Endothelial cell of umbilical vein (primary cell): Measurements from ENCODE around the gene CCDC12. TPM values are rescaled to one million over a fixed set of nuclear protein-coding genes. Genes with fewer than 3 reads are reported as not detected.

Source experiments
- BruUV-seq: library from RNA; stranded (reverse); fragments of 400-500 nt; replicated peaks from 2 replicates; lab custom pipeline; 2021; lab: Mats Ljungman, UMichigan
- CTCF ChIA-PET: fragments of 300-600, 350-600 bp; sonication (Branson Sonifier 250); formaldehyde crosslinking; loops from one replicate; lab custom pipeline; 2021; ENCODE audit warnings: antibody characterized with exemption, inconsistent platforms; lab: Charles Lee
- POLR2A ChIA-PET: fragments of 300-600, 350-600 bp; sonication (Branson Sonifier 250); formaldehyde crosslinking; loops from one replicate; lab custom pipeline; 2021; ENCODE audit warnings: antibody characterized with exemption, inconsistent platforms; lab: Charles Lee
- DNase-seq: peaks from one replicate; pipeline ENCODE4 v3.0.0-alpha.2; 2011; ENCODE audit warnings: low read depth, low spot score
- FAIRE-seq: peaks from 2 replicates; lab custom pipeline; 2011; peaks lifted over from hg19 to GRCh38; lab: Jason Lieb, UNC
- H2AFZ ChIP-seq: 2 replicates; pipeline ENCODE4 v1.6.0; 2012; ENCODE audit warnings: low read depth, low read length, control low read depth, inconsistent platforms
- H3K27ac ChIP-seq: 2 replicates; pipeline ENCODE4 v1.5.1; 2011; ENCODE audit warnings: low read depth, mild to moderate bottlenecking, control low read depth, low read length, moderate library complexity; ENCODE audit not compliant: insufficient read depth
- H3K27me3 ChIP-seq, 2 experiments: 2 replicates each; pipeline versions ENCODE4 v1.6.0 to v1.6.1; 2011; ENCODE audit warnings: low read length in 2 of 2, mixed read lengths in 1 of 2; ENCODE audit not compliant: control insufficient read depth in 2 of 2, insufficient read depth in 2 of 2
- H3K36me3 ChIP-seq, 2 experiments: 2 replicates in 1 of 2; 3 replicates in 1 of 2; pipeline ENCODE4 v1.5.1; 2011; ENCODE audit warnings: low read length in 2 of 2, mild to moderate bottlenecking in 1 of 2, moderate library complexity in 1 of 2; ENCODE audit not compliant: control insufficient read depth in 2 of 2, insufficient read depth in 2 of 2; ENCODE audit errors: extremely low read depth in 1 of 2
- H3K4me1 ChIP-seq: 3 replicates; pipeline ENCODE4 v1.5.1; 2011; ENCODE audit warnings: mild to moderate bottlenecking, low read length; ENCODE audit not compliant: control insufficient read depth, insufficient read depth; ENCODE audit errors: extremely low read depth
- H3K4me2 ChIP-seq: 2 replicates; pipeline ENCODE4 v1.6.1; 2011; ENCODE audit warnings: low read length, control low read depth, mixed read lengths; ENCODE audit not compliant: insufficient read depth
- H3K4me3 ChIP-seq, 3 experiments: fragments of 200-600 bp in 1 of 3; sonication (generic), shearing (Covaris generic) in 1 of 3; replicated peaks in 1 of 3; 2 replicates each; pipeline ENCODE4 v1.5.1; 2011 to 2016; ENCODE audit warnings: control low read depth in 3 of 3, low read length in 3 of 3, mild to moderate bottlenecking in 2 of 3, inconsistent platforms in 1 of 3, low read depth in 1 of 3, moderate library complexity in 1 of 3; ENCODE audit not compliant: insufficient read depth in 1 of 3
- H3K79me2 ChIP-seq: 2 replicates; pipeline ENCODE4 v1.6.0; 2012; ENCODE audit warnings: low read length, inconsistent platforms; ENCODE audit not compliant: control insufficient read depth, insufficient read depth
- H3K9ac ChIP-seq: replicated peaks from 2 replicates; pipeline ENCODE3; 2011; ENCODE audit warnings: low read length, control low read depth; ENCODE audit not compliant: insufficient read depth; ENCODE audit errors: extremely low read depth
- H3K9me1 ChIP-seq: replicated peaks from 3 replicates; pipeline ENCODE4 v1.6.0; 2011; ENCODE audit warnings: mild to moderate bottlenecking, low read length; ENCODE audit not compliant: control insufficient read depth, insufficient read depth; ENCODE audit errors: extremely low read depth
- H3K9me3 ChIP-seq: replicated peaks from 2 replicates; pipeline ENCODE4 v1.5.1; 2012; ENCODE audit warnings: low read length, inconsistent platforms; ENCODE audit not compliant: control insufficient read depth, insufficient read depth
- H4K20me1 ChIP-seq: replicated peaks from 2 replicates; pipeline ENCODE3; 2011; ENCODE audit warnings: mild to moderate bottlenecking, low read length; ENCODE audit not compliant: control insufficient read depth, insufficient read depth; ENCODE audit errors: extremely low read depth
- CTCF ChIP-seq, 2 donors: IDR thresholded peaks; 1 replicate in 1 of 2; 2 replicates in 1 of 2; pipeline ENCODE4 v1.5.1; 2011; ENCODE audit warnings: low read length in 2 of 2, mild to moderate bottlenecking in 2 of 2, moderate library complexity in 2 of 2, control low read depth in 1 of 2, inconsistent platforms in 1 of 2, low read depth in 1 of 2; ENCODE audit not compliant: insufficient read depth in 1 of 2; ENCODE audit errors: extremely low read depth in 1 of 2
- FOS ChIP-seq: IDR thresholded peaks from 2 replicates; pipeline ENCODE4 v1.6.1; 2011; ENCODE audit warnings: mild to moderate bottlenecking, low read length, moderate library complexity, borderline replicate concordance; ENCODE audit not compliant: insufficient read depth
- GATA2 ChIP-seq: IDR thresholded peaks from 2 replicates; pipeline ENCODE4 v1.7.0; 2011; ENCODE audit warnings: low read depth, mild to moderate bottlenecking, moderate library complexity, mixed read lengths, low read length; ENCODE audit not compliant: insufficient read length, insufficient read depth
- JUN ChIP-seq: IDR thresholded peaks from 2 replicates; pipeline ENCODE4 v1.6.1; 2011; ENCODE audit warnings: borderline replicate concordance, low read depth; ENCODE audit not compliant: insufficient read length, insufficient read depth
- MAX ChIP-seq: IDR thresholded peaks from 2 replicates; pipeline ENCODE4 v1.6.1; 2011; ENCODE audit not compliant: insufficient read depth, insufficient read length
- MYC ChIP-seq: IDR thresholded peaks from one replicate; pipeline ENCODE4 v1.6.1; 2011; ENCODE audit warnings: mild to moderate bottlenecking, low read depth, low read length
- POLR2A ChIP-seq: IDR thresholded peaks from 2 replicates; pipeline ENCODE4 v1.6.1; 2012; ENCODE audit warnings: low read depth, mild to moderate bottlenecking, control low read depth, low read length
- POLR2AphosphoS5 ChIP-seq: IDR thresholded peaks from 2 replicates; pipeline ENCODE4 v1.6.1; 2012; ENCODE audit warnings: low read depth, mild to moderate bottlenecking, control low read depth, low read length, moderate library complexity; ENCODE audit not compliant: insufficient read depth
- dilution Hi-C: fragments of 300-500 bp; cut with MboI; formaldehyde crosslinking; loops from one replicate; pipeline ENCODE4 v1.15.0; 2019; ENCODE audit warnings: low sequenced_read_pairs; ENCODE audit not compliant: extremely low pct_ligation_motif_present
- intact Hi-C: fragments of 100-400 bp; cut with micrococcal nuclease; formaldehyde crosslinking; loops from one replicate; pipeline ENCODE4 v1.10.0; 2022
- polyA plus RNA-seq, 4 experiments: library from polyadenylated mRNA; depleted of rRNA in 3 of 4; stranded (reverse) in 3 of 4; unstranded in 1 of 4; fragments of >200 nt; gene quantifications; 2 replicates each; pipeline versions ENCODE4 v1.2.1 to v1.2.3, GENCODE V29; 2011 to 2012; ENCODE audit warnings: missing spikeins in 1 of 4
- total RNA-seq: library from RNA; stranded (reverse); gene quantifications from 2 replicates; pipeline ENCODE4 v1.2.3, GENCODE V29; 2021

Gene CCDC12
- total and polyA plus RNA-seq, 2 donors (not counting 3 experiments of a cell fraction or from before 2014, with no cell fraction given): 35.1 to 50.5 TPM

GRCh38 chr3:46934072-46934471 is 42.5 kb downstream of the CCDC12 start:
- intact Hi-C loops (no loop called here), dilution Hi-C loops (no loop called here)
- DNase-seq (no peak), FAIRE-seq (no peak)
- Histone ChIP-seq H3K79me2 (peaks cover 63% of the 10 kb centered on the region), H3K36me3 (peaks cover 0 to 3% of the 10 kb centered on the region in 2 experiments), H3K9me3 (no peaks in the 10 kb centered on the region), H3K4me1 (peaks cover 72% of the 10 kb centered on the region), H3K4me2 (no peak overlapping the region), H2AFZ (no peak overlapping the region), H3K4me3 (no peak overlapping the region), H3K27me3 (no peaks in the 10 kb centered on the region), H3K27ac (peak overlapping the region; percentile 87), H3K9me1 (no peaks in the 10 kb centered on the region), H3K9ac (no peak overlapping the region), H4K20me1 (no peaks in the 10 kb centered on the region)
- no TSS peak for BruUV-seq
- ChIA-PET CTCF (interaction anchor here (1.3 to 1.8 kb wide), 5 partner anchors 11 to 53 kb away, joined by 3 to 7 read pairs (median 4); no protein-coding TSS in a partner anchor), POLR2A (interaction anchor here (0.6 kb wide), 1 partner anchor 43 kb away, joined by 3 read pairs; no protein-coding TSS in a partner anchor)
- TF ChIP-seq MAX: no peak
- TF ChIP-seq JUN: no peak
- no peak for TF ChIP-seq GATA2
- TF ChIP-seq POLR2A: no peak
- no peak for TF ChIP-seq FOS

GRCh38 chr3:46933261-46933660 is 43.3 kb downstream of the CCDC12 start:
- intact Hi-C loops (no loop called here), dilution Hi-C loops (no loop called here)
- Histone ChIP-seq H3K9me1 (no peaks in the 10 kb centered on the region), H2AFZ (no peak overlapping the region), H3K79me2 (peaks cover 66% of the 10 kb centered on the region), H3K27me3 (no peaks in the 10 kb centered on the region), H3K9ac (no peak overlapping the region), H3K4me3 (no peak overlapping the region), H3K36me3 (no peaks in the 10 kb centered on the region), H3K9me3 (no peaks in the 10 kb centered on the region), H3K4me1 (peaks cover 72% of the 10 kb centered on the region), H3K27ac (no peak overlapping the region), H4K20me1 (no peaks in the 10 kb centered on the region), H3K4me2 (no peak overlapping the region)
- TF ChIP-seq JUN (no peak), FOS (no peak), CTCF (IDR thresholded peaks at IDR 0.05; ENCODE audit: extremely low read depth in 1 of 2, insufficient read depth in 1 of 2, low read depth in 1 of 2, low read length in 2 of 2) (no peak), POLR2AphosphoS5 (no peak), MYC (no peak), MAX (no peak)
- ChIA-PET POLR2A (no interaction called here), CTCF (interaction anchor here (1.1 to 1.8 kb wide), 6 partner anchors 10 to 54 kb away, joined by 3 to 7 read pairs (median 4); no protein-coding TSS in a partner anchor)
- BruUV-seq: no TSS peak
- FAIRE-seq (no peak), DNase-seq (no peak)
